ENCODE measurements around the gene CD38. TPM values are rescaled to one million over a fixed set of nuclear protein-coding genes. Genes with fewer than 3 reads are reported as not detected.

CD38 gene
- total RNA-seq, 4 donors from 2014 or later = 2.7 to 7.5 (median 3.4) TPM; not detected in 1

DNA sequence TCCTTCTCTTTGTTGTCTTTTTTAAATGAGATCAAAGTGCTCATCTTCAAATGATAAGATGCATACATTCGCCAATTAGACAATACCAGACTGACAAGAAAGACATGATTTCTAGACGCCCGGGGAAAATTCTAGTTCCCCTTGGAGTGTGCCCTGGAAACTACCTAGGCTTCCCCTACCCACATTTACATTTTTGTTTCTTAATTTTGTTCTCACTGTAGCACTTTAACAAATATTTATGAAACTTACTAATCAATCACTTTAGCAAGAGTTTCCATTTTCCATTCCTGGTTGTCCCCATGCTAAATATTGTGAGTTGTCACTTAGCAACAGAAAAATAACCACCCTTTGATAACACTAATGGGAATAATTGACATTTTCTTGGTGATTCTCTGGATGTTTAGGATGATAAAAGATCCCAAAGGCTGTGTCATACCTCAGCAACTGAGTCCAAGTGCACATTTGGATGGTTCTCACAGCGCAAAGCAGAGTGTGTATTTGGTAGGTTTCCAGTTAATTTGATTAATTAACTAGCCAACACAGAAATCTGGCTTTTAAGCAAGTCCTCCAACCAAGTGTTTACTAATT lies 90.8 kb downstream of the CD38 start:
- no peak for DNase-seq
- TF ChIP-seq CTCF (IDR thresholded peaks at IDR 0.05) (no peak), EP300 (IDR thresholded peaks at IDR 0.05; ENCODE audit: low read depth) (no peak), POLR2AphosphoS5 (IDR thresholded peaks at IDR 0.05) (no peak), POLR2A (IDR thresholded peaks at IDR 0.05) (no peak)
- in situ Hi-C loops (cut with MboI; ENCODE audit: low pct_ligation_motif_present in 1 of 4, low pct_unique_long_range_greater_than_20kb in 1 of 4, low sequenced_read_pairs in 3 of 4) = loop anchor here in 1 of 4 donors (25.0 kb wide), 1 partner anchor 132 kb away; no protein-coding TSS in a partner anchor

DNA sequence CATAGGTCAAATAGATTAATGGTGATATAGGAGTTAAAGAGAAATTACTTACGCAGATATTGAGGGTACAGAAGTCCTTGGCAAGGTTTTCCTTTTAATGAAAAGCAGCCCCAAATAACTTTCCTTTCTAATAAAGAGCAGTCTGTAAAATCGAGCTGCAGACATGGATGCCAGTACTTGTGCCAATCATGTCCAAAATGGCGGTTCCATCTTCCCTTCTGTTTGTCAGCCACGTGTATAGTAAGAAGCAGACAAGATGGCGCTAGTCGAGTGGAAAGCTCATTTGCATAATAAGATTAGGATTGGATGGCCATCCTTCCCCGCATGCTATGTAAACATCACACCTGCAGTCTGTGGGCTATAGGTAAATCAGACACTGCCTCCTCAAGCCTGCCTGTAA lies 92.0 kb downstream of the CD38 start:
- intact Hi-C loops (cut with DNase I; ENCODE audit: low total_unique reads) = no loop called here
- TF ChIP-seq POLR2AphosphoS5 (IDR thresholded peaks at IDR 0.05) (no peak), CTCF (IDR thresholded peaks at IDR 0.05) (no peak), POLR2A (IDR thresholded peaks at IDR 0.05) (no peak), EP300 (IDR thresholded peaks at IDR 0.05; ENCODE audit: low read depth) (no peak)
- Histone ChIP-seq H3K27ac (no peak overlapping the region), H3K4me1 (no peaks in the 10 kb centered on the region), H3K36me3 (no peaks in the 10 kb centered on the region), H3K9me3 (no peaks in the 10 kb centered on the region), H3K27me3 (no peaks in the 10 kb centered on the region), H3K4me3 (no peak overlapping the region)
- in situ Hi-C loops (cut with MboI; ENCODE audit: low pct_ligation_motif_present in 1 of 4, low pct_unique_long_range_greater_than_20kb in 1 of 4, low sequenced_read_pairs in 3 of 4) = loop anchor here in 1 of 4 donors (25.0 kb wide), 1 partner anchor 133 kb away; no protein-coding TSS in a partner anchor
- WGBS, 2 donors (ENCODE audit: low coverage in 1 of 2) = 68 to 84% methylated on average over 3 to 7 of the region's 7 CpGs
- no peak for DNase-seq

More for the DNA sequence above, 90.8 kb downstream of the CD38 start:
- Histone ChIP-seq H3K9me3 (no peaks in the 10 kb centered on the region), H3K4me1 (no peaks in the 10 kb centered on the region), H3K27me3 (no peaks in the 10 kb centered on the region), H3K4me3 (no peak overlapping the region), H3K36me3 (no peaks in the 10 kb centered on the region), H3K27ac (no peak overlapping the region)
- intact Hi-C loops (cut with DNase I; ENCODE audit: low total_unique reads) = no loop called here
- 59 to 64% methylated on average over 3 to 4 of the region's 4 CpGs for WGBS, 2 donors (ENCODE audit: low coverage in 1 of 2)

GRCh38 chr4:15870921-15871664 lies 93.0 kb downstream of the CD38 start:
- H3K36me3 ChIP-seq = no peaks in the 10 kb centered on the region
- H3K27ac ChIP-seq = no peak overlapping the region
- H3K4me1 ChIP-seq = no peaks in the 10 kb centered on the region
- WGBS, 2 donors (ENCODE audit: low coverage in 1 of 2) = 82 to 100% methylated on average over 1 to 4 of the region's 4 CpGs
- no peak for TF ChIP-seq EP300 (IDR thresholded peaks at IDR 0.05; ENCODE audit: low read depth)
- TF ChIP-seq CTCF (IDR thresholded peaks at IDR 0.05) = no peak
- no peak for TF ChIP-seq POLR2AphosphoS5 (IDR thresholded peaks at IDR 0.05)
- TF ChIP-seq POLR2A (IDR thresholded peaks at IDR 0.05) = no peak
- H3K9me3 ChIP-seq = no peaks in the 10 kb centered on the region
- H3K27me3 ChIP-seq = no peaks in the 10 kb centered on the region
- no peak overlapping the region for H3K4me3 ChIP-seq
- no peak for DNase-seq
- intact Hi-C loops (cut with DNase I; ENCODE audit: low total_unique reads) (no loop called here), in situ Hi-C loops (cut with MboI; ENCODE audit: low pct_ligation_motif_present in 1 of 4, low pct_unique_long_range_greater_than_20kb in 1 of 4, low sequenced_read_pairs in 3 of 4) (loop anchor here in 1 of 4 donors (25.0 kb wide), 1 partner anchor 134 kb away; no protein-coding TSS in a partner anchor)

GRCh38 chr4:15873117-15873516 lies 95.0 kb downstream of the CD38 start:
- H3K27ac ChIP-seq = no peak overlapping the region

More at GRCh38 chr4:15873117-15873516, 95.0 kb downstream of the CD38 start:
- H3K4me3 ChIP-seq = no peak overlapping the region
- intact Hi-C loops (cut with DNase I; ENCODE audit: low total_unique reads) = no loop called here
- no peak for DNase-seq
- H3K9me3 ChIP-seq = no peaks in the 10 kb centered on the region
- no peaks in the 10 kb centered on the region for H3K4me1 ChIP-seq
- TF ChIP-seq CTCF (IDR thresholded peaks at IDR 0.05) (no peak), EP300 (IDR thresholded peaks at IDR 0.05; ENCODE audit: low read depth) (no peak)
- in situ Hi-C loops (cut with MboI; ENCODE audit: low pct_ligation_motif_present in 1 of 4, low pct_unique_long_range_greater_than_20kb in 1 of 4, low sequenced_read_pairs in 3 of 4) = loop anchor here in 1 of 4 donors (25.0 kb wide), 1 partner anchor 136 kb away; no protein-coding TSS in a partner anchor
- H3K36me3 ChIP-seq = no peaks in the 10 kb centered on the region
- 85 to 100% methylated on average over 1 to 6 of the region's 6 CpGs for WGBS, 2 donors (ENCODE audit: low coverage in 1 of 2)
- no peaks in the 10 kb centered on the region for H3K27me3 ChIP-seq

All from transverse colon (tissue), 4 donors.